Esophagus squamous epithelium (tissue), 5 donors: Measurements from ENCODE around the gene ATF7IP2. TPM values are rescaled to one million over a fixed set of nuclear protein-coding genes. Genes with fewer than 3 reads are reported as not detected.
"Not testable (repeated sequence)": the region's sequence is repeated elsewhere in the genome, so short reads cannot be mapped to it uniquely, and the experiment has no call there.

ENCODE experiments used
- DNase-seq: peaks from one replicate; lab custom pipeline; 2025; lab: John Stamatoyannopoulos, UW
- H3K27ac ChIP-seq, 4 donors: fragments of 200-600 bp; sonication (generic); one replicate each; pipeline ENCODE4 v1.5.1; 2016 to 2019; ENCODE audit warnings: mild to moderate bottlenecking in 1 of 4
- H3K27me3 ChIP-seq, 4 donors: fragments of 200-600 bp; sonication (generic); 1 replicate in 3 of 4; 2 replicates in 1 of 4; pipeline versions ENCODE4 v1.5.1 to v1.6.0; 2017 to 2021; ENCODE audit warnings: antibody characterized with exemption in 1 of 4
- H3K36me3 ChIP-seq, 3 donors: fragments of 200-600 bp; sonication (generic); one replicate each; pipeline ENCODE4 v1.5.1; 2016 to 2019
- H3K4me1 ChIP-seq, 3 donors: fragments of 200-600 bp; sonication (generic); one replicate each; pipeline ENCODE4 v1.5.1; 2017 to 2019
- H3K4me3 ChIP-seq, 4 donors: fragments of 200-600 bp; sonication (generic); 1 replicate in 3 of 4; 2 replicates in 1 of 4; pipeline ENCODE4 v1.5.1; 2016 to 2019; ENCODE audit warnings: mild to moderate bottlenecking in 2 of 4, moderate library complexity in 1 of 4
- H3K9me3 ChIP-seq, 3 donors: fragments of 200-600 bp; sonication (generic); one replicate each; pipeline ENCODE4 v1.5.1; 2016 to 2019
- POLR2A ChIP-seq, 4 donors: fragments of 450-650 bp; IDR thresholded peaks; one replicate each; pipeline ENCODE4 v1.6.1; 2017; ENCODE audit warnings: antibody characterized with exemption in 4 of 4, mild to moderate bottlenecking in 4 of 4, moderate library complexity in 3 of 4
- WGBS, 2 donors: methylation state at CpG; one replicate each; pipeline ENCODE4 v1.1.5; 2018; 5-methylcytosine and 5-hydroxymethylcytosine counted together
- intact Hi-C: fragments of 100-400 bp; cut with DNase I; formaldehyde crosslinking; loops from one replicate; pipeline ENCODE4 v1.15.0; 2022
- total RNA-seq, 4 donors: library from RNA; depleted of rRNA; stranded (reverse); fragments of >200 nt; gene quantifications; one replicate each; pipeline ENCODE4 v1.1.0, GENCODE V29; 2016
- TF ChIP-seq, protein P1 (sequence below), 6 experiments: fragments of 450-650 bp in 4 of 6; fragments of 200-600 bp in 2 of 6; sonication (generic) in 2 of 6; IDR thresholded peaks; one replicate each; pipeline ENCODE4 v1.5.1; 2016 to 2019; ENCODE audit warnings: antibody characterized with exemption in 6 of 6, mild to moderate bottlenecking in 4 of 6, moderate library complexity in 4 of 6
- donor health status: DM: yes; HTN: yes; CAD: no.

ATF7IP2 gene
- total RNA-seq, 4 donors from 2014 or later = 4.1 to 12.2 (median 8.9) TPM

DNA sequence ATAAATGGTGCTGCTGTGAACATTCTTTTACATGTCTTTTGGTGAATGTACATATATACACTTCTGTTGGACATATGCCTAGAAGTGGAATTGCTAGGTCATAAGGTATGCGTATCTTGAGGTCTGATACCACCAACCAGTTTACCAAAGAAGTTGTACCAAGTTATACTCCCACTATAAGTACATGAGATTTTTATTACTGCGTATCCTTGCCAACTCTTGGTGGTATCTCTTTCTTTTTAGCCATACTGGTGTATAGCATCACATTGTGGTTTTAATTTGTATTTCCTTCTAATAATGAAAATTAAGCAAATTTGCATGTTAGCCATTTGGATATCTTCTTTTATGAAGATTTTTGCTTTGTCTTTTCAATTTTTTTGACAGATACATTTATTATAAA lies 80.5 kb downstream of the ATF7IP2 start:
- intact Hi-C loops = no loop called here
- WGBS, 2 donors = 92 to 96% methylated on average over 2 of the region's 2 CpGs

DNA sequence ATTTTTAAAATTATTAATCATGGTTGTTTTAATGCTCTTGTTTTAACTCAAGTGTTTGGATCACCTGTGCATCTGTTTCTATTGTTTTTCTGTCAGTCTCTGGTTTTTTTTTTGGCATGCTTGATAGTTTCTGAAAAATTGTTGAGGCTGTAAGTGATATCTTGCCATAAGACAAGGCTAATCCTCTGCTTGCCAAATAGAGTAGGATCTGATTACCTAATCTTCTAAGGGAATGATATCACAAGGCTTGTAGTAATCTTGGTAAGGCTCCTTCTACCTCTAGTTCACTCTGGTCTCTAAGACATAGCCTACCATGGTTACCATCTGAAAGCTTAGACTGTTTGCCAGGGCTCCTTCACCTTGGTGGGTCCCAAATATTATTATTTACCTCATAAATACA lies 81.0 kb downstream of the ATF7IP2 start:
- H3K9me3 ChIP-seq = no peaks in the 10 kb centered on the region
- no peak for DNase-seq
- H3K36me3 ChIP-seq = peaks cover 0 to 35% (median 0%) of the 10 kb centered on the region in 3 donors
- H3K4me1 ChIP-seq = no peaks in the 10 kb centered on the region
- intact Hi-C loops = no loop called here
- TF ChIP-seq, protein P1, sequence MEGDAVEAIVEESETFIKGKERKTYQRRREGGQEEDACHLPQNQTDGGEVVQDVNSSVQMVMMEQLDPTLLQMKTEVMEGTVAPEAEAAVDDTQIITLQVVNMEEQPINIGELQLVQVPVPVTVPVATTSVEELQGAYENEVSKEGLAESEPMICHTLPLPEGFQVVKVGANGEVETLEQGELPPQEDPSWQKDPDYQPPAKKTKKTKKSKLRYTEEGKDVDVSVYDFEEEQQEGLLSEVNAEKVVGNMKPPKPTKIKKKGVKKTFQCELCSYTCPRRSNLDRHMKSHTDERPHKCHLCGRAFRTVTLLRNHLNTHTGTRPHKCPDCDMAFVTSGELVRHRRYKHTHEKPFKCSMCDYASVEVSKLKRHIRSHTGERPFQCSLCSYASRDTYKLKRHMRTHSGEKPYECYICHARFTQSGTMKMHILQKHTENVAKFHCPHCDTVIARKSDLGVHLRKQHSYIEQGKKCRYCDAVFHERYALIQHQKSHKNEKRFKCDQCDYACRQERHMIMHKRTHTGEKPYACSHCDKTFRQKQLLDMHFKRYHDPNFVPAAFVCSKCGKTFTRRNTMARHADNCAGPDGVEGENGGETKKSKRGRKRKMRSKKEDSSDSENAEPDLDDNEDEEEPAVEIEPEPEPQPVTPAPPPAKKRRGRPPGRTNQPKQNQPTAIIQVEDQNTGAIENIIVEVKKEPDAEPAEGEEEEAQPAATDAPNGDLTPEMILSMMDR (IDR thresholded peaks at IDR 0.05) = no peak
- no peak overlapping the region for H3K4me3 ChIP-seq
- no peak overlapping the region for H3K27ac ChIP-seq
- no peaks in the 10 kb centered on the region for H3K27me3 ChIP-seq

More for the DNA sequence above, 80.5 kb downstream of the ATF7IP2 start:
- Histone ChIP-seq H3K27ac (no peak overlapping the region), H3K27me3 (no peaks in the 10 kb centered on the region), H3K9me3 (no peaks in the 10 kb centered on the region), H3K4me1 (no peaks in the 10 kb centered on the region), H3K36me3 (peaks cover 0 to 31% (median 0%) of the 10 kb centered on the region in 3 donors), H3K4me3 (no peak overlapping the region)
- TF ChIP-seq, protein P1 (IDR thresholded peaks at IDR 0.05) = no peak
- no peak for TF ChIP-seq POLR2A (IDR thresholded peaks at IDR 0.05)
- no peak for DNase-seq

DNA sequence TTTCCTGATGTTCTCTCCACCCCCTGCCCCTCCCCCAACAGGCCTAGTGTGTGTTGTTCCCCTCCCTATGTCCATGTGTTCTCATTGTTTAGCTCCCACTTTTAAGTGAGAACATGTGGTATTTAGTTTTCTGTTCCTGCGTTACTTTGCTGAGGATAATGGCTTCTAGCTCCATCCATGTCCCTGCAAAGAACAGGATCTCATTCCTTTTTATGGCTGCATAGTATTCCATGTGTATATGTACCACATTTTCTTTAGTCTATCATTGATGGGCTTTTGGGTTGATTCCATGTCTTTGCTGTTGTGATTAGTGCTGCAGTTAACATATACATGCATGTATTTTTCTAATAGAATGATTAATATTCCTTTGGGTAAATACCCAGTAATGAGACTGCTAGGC lies 90.8 kb downstream of the ATF7IP2 start:
- H3K27me3 ChIP-seq, H3K27ac ChIP-seq, DNase-seq, intact Hi-C loops, H3K4me1 ChIP-seq, H3K9me3 ChIP-seq, H3K4me3 ChIP-seq: not testable (repeated sequence)
- WGBS, 2 donors = 100% methylated on average over 1 of the region's 1 CpG
- H3K36me3 ChIP-seq = peaks cover 0 to 49% (median 8%) of the 10 kb centered on the region in 3 donors

DNA sequence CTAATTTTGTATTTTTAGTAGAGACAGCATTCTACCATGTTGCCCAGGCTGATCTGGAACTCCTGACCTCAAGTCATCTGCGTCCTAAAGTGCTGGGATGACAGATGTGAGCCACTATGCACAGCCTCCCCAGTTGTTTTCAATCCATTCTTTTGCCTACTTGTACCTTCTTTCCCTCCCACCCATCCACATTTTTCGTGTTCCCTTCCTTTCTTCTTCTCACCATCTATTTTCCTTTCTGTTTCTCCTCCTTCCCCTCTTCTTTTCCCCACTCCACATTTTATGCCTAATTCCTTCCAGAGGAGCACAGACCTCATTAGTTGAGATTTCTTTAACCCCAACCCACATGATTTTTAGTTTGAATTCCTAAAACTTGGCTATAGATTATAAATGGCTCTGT lies 94.3 kb downstream of the ATF7IP2 start:
- H3K4me3 ChIP-seq = no peak overlapping the region
- TF ChIP-seq POLR2A (IDR thresholded peaks at IDR 0.05) = no peak
- peaks cover 0 to under 1% (median 0%) of the 10 kb centered on the region in 3 donors for H3K9me3 ChIP-seq
- peaks cover 0 to 53% (median 0%) of the 10 kb centered on the region in 3 donors for H3K36me3 ChIP-seq
- H3K4me1 ChIP-seq = no peaks in the 10 kb centered on the region
- 86 to 95% methylated on average over 1 to 2 of the region's 2 CpGs for WGBS, 2 donors
- H3K27ac ChIP-seq = no peak overlapping the region
- no peaks in the 10 kb centered on the region for H3K27me3 ChIP-seq
- DNase-seq = no peak
- intact Hi-C loops = no loop called here

DNA sequence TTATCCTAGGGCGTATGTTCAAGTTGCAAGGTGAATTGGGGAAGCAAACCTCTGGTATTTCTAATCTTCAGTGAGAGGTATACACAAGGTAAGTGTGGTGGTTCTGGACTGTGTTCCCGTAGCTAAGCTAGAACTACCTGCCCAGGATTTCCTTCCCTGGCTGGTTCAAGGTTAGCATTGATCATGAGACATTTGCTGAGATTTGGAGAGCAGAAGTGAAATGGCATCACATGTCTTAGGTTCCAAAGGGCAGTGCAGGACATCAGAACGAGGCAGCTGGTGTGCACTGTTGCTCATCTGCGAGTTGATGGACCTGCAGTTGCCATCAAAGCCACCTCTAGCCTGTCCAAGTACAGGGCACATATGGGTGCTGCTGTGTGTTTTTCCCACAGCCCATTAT lies 99.3 kb downstream of the ATF7IP2 start:
- H3K4me1 ChIP-seq = no peaks in the 10 kb centered on the region
- no peak overlapping the region for H3K4me3 ChIP-seq
- DNase-seq = no peak
- TF ChIP-seq POLR2A (IDR thresholded peaks at IDR 0.05) = no peak
- TF ChIP-seq, protein P1 (IDR thresholded peaks at IDR 0.05) = no peak
- no peak overlapping the region for H3K27ac ChIP-seq
- peaks cover 0 to 64% (median 0%) of the 10 kb centered on the region in 3 donors for H3K36me3 ChIP-seq
- no peaks in the 10 kb centered on the region for H3K27me3 ChIP-seq
- intact Hi-C loops = no loop called here
- WGBS, 2 donors = 83 to 87% methylated on average over 1 to 4 of the region's 4 CpGs
- peaks cover 0 to 21% (median 18%) of the 10 kb centered on the region in 3 donors for H3K9me3 ChIP-seq

DNA sequence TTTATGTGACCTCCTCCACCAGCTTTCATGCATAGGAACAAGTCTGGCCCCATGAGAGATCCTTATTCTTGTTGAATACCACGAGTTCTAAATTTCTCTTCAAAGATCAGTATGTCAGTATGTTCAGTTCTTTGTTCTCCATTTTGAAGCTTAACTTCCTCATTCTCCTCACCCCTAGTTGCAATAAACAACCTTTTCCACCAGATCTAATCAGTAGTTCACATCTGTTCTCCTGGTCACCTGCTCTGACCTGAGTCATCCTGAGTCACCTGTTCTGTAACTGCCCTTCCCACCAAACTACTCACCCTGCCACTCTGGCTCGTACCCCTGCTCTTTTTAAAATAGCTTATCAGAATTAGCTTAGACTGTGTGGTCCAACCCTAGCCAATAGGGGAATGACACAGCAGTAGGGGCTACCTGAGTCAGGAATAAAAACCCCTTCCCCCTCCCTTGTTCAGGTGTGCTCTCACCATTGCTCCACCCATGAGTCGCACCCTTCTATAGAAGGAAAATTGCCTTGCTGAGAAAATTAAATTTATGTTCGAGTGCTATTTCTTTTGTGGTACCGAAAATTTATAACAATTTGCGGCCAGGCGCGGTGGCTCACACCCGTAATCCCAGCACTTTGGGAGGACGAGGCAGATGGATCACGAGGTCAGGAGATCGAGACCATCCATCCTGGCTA lies 100.0 kb downstream of the ATF7IP2 start:
- peaks cover 0 to 64% (median 0%) of the 10 kb centered on the region in 3 donors for H3K36me3 ChIP-seq
- no peak overlapping the region for H3K4me3 ChIP-seq
- H3K27ac ChIP-seq = no peak overlapping the region
- 93% methylated on average over 11 to 12 of the region's 12 CpGs for WGBS, 2 donors
- TF ChIP-seq, protein P1 (IDR thresholded peaks at IDR 0.05) = no peak
- no peaks in the 10 kb centered on the region for H3K27me3 ChIP-seq
- no peak for DNase-seq
- no peaks in the 10 kb centered on the region for H3K4me1 ChIP-seq
- intact Hi-C loops = no loop called here
- H3K9me3 ChIP-seq = peaks cover 0 to 21% (median 18%) of the 10 kb centered on the region in 3 donors
